PC-3 (cell line): ENCODE data around the gene UBXN11.

ENCODE experiments used
- EZH2 ChIP-seq: fragments of 300-600 bp; sonication (generic); IDR thresholded peaks from one replicate; pipeline ENCODE4 v1.6.1; 2017; ENCODE audit warnings: antibody characterized with exemption, mild to moderate bottlenecking, low read length; ENCODE audit not compliant: unreplicated experiment
- EZH2phosphoT487 ChIP-seq: fragments of 300-600 bp; sonication (generic); IDR thresholded peaks from 2 replicates; pipeline ENCODE4 v1.6.1; 2018; ENCODE audit warnings: mild to moderate bottlenecking, antibody characterized with exemption, low read length, borderline replicate concordance
- TF ChIP-seq, protein P1 (sequence below): fragments of 300-600 bp; sonication (generic); conservative IDR thresholded peaks from 2 replicates; pipeline ENCODE4 v1.5.1; 2017; ENCODE audit warnings: antibody characterized with exemption, low read depth, mild to moderate bottlenecking, low read length

DNA sequence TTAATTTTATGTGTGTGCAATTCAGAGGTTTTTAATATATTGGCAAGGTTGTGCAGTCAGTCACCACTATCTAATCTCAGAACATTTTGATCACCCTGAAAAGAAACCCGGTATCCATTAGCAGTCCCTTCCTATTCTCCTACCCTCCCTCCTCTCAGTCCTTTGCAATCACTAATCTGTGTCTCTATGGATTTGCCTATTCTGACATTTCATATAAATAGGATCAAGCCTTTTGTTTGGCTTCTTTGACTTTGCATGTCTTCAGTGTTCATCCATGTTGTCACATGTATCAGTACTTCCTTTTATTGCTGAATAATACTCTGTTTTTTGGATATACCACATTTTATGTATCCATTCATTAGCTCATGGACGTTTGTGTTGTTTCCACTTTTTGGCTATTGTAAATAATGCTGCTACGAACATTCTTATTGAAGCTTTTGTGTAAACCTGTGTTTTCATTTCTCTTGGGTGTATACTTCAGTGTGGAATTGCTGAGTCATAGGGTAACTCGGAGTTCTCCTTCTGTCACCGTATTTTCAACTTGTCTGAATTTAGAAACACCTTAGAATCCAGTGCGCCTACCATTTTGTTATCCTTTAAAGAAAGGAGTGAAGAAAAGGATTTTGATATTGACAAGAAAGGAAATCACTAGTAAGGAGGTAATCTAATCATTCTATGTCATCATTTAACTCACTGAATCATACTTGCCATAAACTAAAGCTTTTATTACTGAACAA lies 69.0 kb downstream of the UBXN11 start:
- TF ChIP-seq EZH2phosphoT487 = no peak
- TF ChIP-seq, protein P1, sequence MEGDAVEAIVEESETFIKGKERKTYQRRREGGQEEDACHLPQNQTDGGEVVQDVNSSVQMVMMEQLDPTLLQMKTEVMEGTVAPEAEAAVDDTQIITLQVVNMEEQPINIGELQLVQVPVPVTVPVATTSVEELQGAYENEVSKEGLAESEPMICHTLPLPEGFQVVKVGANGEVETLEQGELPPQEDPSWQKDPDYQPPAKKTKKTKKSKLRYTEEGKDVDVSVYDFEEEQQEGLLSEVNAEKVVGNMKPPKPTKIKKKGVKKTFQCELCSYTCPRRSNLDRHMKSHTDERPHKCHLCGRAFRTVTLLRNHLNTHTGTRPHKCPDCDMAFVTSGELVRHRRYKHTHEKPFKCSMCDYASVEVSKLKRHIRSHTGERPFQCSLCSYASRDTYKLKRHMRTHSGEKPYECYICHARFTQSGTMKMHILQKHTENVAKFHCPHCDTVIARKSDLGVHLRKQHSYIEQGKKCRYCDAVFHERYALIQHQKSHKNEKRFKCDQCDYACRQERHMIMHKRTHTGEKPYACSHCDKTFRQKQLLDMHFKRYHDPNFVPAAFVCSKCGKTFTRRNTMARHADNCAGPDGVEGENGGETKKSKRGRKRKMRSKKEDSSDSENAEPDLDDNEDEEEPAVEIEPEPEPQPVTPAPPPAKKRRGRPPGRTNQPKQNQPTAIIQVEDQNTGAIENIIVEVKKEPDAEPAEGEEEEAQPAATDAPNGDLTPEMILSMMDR = no peak
- no peak for TF ChIP-seq EZH2
